DLD1 (cell line): Measurements from ENCODE around the gene OTUD4.

Experiments used
- in situ Hi-C: cut with HindIII; loops from 2 replicates; pipeline ENCODE4 v1.10.0; 2017; ENCODE audit warnings: low sequenced_read_pairs

OTUD4 gene

DNA sequence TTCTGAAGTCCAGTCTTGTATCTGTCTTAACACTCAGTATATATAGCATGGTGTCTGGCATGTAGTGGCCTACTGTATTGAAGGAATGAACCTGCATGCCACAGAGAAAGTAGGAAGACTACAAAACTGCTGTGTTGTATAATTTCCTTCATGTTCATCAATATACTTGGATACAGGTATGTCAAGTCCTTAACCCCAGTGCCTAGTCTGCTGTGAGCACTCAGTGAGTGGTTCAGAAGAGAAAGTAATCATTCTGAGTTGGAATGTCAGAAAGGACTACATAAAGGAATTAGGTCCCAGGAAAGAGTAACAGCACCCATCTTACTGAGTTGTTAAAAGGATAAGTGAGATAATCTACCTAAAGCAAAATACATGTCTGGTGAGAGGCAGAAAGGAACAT is 50.3 kb downstream of the OTUD4 start:
- in situ Hi-C loops, result no loop called here

DNA sequence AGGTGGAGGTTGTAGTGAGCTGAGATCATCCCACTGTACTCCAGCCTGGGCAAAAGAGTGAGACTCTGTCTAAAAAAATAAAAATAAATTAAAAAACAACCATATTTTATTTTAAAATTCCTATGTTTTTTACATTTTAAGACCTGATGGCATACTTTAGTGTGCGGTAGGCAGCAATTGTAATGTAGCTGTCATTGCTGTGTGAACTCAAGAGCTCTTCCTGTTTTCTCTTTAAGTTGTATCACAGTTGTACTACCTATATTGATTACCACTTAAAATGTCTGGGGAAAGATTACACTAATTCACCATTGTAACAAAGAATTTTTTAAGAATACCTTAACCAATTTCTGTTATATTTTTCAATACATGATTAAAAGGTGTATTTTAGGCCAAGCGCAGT is 55.0 kb downstream of the OTUD4 start:
- in situ Hi-C loops, result no loop called here

DNA sequence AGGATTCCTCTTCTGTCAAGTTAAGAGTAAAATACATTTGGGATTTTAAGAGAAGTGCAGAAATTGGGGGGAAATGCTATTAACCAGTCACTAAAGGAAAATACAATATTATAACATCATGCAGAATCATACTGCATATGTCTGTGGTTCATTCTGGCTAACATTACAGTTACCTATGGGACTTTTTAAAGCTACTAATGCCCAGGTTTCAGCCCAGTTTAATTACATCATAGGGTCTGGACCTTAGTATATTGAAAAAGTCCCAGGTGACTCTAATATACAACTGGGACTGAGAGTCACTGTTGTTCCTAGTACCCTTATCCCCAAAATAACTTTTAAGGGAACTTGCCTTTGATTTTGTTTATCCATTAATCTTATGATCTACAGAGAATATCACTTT is 72.3 kb downstream of the OTUD4 start:
- in situ Hi-C loops, result no loop called here

DNA sequence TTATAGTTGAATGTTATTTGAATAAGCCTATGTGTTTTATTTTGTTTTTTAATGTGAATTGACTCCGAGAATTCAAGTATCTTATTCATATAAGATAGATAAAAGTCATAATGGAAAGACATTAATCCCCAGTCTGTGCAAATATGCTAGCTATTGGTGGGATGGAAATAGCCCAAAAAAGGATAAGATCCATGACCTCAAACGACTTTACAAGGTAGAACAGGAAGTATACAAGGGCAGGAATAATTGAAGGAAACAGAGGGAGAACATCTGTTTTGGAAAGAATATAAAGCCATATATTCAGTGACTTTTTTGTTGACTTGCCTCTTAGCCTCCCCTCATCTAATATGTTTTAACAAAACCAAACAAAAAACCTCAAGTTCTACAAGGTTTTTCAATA is 73.3 kb downstream of the OTUD4 start:
- in situ Hi-C loops, result no loop called here

DNA sequence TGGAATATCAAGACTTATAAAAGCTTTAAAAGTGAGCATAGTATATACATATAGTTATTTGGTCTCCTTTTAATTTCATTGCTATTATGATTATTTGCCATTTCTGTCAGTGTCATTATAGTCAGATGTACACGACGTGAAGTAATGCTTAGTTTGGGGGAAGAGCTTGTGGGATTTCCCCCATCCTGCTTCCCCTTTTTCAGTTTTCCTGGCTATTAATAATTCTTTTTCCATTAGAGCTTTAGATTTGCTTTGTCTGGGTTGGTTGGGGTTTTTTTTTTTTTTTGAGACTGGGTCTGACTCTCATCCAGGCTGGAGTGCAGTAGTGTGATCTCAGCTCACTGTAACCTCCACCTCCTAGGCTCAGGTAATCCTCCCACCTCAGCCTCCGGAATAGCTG is 76.9 kb downstream of the OTUD4 start:
- in situ Hi-C loops, result no loop called here

DNA sequence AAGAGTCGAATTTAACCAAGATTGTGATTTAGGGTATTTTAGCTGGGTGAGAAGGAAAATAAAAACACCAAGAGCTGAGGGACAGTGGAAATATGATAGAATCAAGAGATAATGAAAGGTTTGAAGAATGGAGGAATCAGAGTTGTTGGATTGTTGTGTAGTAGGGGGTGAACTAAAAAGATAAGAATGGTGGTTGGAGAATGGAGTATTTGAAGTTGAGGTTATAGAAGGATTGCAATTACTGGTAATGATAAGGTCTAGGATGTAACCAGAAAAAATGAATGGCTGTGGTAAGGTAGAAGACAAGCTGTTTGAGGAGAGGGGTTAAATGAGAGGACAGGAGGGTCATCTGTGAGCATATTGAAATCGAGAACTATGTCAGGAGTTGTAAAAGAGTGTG is 77.8 kb downstream of the OTUD4 start:
- in situ Hi-C loops, result no loop called here

DNA sequence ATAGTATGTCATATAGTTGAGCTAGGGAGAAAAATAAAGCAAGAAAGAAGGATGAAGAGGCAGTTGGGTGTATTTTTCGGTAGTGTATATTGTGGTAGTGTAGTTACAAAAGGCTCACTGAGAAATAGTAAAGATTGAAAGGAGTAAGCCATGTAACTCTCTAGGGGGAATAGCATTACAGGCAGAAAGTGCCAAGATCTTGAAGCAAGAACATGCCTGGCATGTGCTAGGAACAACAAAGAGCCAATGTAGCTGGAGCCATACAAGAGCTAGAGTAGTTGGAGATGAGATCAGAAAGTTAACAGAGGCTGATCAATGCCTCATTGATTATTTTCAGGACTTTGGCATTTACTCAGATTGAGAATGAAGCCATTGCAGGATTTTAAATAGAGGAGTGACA is 79.3 kb downstream of the OTUD4 start:
- in situ Hi-C loops, result no loop called here

DNA sequence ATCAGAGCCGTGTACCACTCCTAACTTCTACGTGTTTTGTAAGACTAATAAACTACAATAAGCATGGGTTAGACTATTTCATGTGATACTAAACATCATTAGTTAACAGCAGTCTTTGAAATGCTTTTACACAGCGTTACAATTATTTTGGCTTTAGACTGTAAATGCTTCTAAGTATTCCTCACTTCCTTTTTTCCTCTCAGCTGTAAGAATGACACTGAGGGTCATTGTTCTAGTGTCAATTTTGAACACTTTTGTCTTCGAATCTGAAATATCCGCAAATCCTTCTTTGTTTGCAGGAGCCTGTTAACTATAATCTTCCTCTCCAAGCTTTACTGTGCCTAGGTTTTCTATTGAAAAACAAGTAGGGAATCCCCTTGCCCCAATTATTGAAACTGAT is 80.7 kb downstream of the OTUD4 start:
- in situ Hi-C loops, result no loop called here

DNA sequence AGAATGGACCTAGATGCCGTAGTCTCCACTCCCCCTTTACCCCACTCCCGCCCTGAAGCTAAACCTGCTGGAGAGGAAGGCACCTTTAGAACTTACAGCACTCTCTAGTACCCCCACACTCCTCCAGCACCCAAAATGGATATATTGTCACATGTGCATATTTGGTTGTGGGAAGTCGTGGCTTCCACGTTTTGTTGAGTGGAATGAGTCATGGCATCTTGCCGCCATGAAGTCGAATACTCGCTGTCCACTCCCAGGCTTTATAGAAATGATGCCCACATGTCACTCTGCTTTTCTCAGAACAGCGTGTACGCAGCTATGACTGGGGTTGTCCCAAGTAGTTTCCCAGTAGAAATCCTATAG is 81.7 kb downstream of the OTUD4 start:
- in situ Hi-C loops, result no loop called here

DNA sequence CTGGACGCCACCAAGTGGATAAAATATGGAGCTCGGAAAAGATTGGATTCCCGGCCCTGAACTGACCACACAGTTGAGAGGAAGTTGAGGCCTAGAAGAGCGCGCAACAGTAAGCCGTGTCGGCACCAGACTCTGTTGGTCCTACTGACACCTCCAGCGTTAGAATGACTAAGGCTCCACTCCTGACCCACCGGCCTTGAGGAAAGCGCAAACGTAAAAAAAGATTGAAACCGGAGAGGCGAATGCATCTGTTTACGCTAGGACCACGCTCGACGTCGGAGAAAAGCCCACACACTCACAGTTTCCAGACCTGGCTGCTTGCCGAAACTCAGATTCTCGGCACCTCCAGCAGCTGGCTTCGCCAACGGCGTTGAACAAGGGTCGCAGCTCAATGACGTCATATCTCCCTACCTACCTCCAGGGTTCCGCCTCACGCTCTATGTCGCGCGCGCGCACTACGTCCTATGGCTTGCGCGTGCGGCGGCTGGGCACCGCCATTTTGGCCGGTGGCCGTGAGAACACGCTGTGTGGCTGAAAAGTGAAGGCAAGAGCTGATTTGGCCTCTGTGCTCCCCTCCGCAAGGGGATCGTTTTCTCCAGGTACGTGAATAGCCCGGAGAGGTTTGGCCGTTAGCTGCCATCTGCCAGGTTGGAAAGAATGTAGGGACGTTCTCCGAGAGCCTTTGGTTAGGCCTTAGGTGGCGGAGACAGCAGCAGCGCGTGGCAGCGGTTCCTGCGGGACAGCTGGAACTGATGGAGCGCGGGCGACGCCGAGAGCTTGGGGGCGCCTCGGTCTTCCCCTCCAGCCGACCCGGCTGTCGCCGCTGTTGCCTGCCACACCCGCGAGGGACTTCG is 82.3 kb downstream of the OTUD4 start, which contains the start of the genes ABCE1 and ANAPC10:
Gene ABCE1, plus strand, starts transcription at position 491 of the 854 bp plus-strand sequence. CDS start 6,102 bp downstream, outside the sequence.
Gene ANAPC10, minus strand, starts transcription at position 376 of the 854 bp plus-strand sequence. CDS start 2,097 bp downstream, outside the sequence.
- in situ Hi-C loops, result no loop called here

DNA sequence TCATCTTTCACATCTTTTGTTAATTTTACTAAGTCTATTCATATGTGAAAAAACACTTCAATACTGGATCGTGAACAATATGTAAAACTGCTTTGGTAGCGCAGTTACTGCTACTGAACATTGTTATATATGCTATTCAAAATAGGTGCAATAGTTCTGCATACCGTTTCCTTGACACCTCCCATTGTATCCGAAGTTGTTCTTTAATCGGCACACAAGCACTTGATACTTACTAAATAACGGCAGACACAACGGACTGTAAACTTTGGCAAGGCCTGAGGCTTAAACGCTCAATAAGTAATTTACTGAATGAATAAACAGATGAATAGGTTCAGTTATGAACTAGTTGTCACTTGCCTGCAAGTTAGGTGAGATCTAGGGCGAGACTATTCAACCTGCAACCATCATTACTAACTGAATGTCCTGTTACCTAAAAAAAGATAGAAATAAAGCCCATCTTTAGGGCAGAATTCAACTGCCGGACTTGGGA is 83.0 kb downstream of the OTUD4 start:
- in situ Hi-C loops, result no loop called here

DNA sequence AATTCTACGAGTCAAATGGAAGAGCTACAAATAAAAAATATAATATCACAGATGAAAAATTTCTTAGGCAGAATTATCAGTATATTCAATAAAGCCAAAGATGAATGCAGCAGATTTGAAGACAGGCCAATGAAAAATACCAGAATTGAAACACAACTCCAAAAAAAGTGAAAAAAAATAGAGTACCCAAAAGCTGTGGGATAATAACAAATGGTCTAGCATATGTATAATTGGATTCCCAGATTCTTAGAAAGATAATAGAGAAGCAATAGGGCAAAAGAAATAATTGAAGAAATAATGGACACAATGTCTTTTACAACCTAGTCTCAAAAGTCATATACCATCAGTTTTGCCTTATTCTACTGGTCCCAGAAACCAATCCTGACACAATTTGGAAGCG is 86.8 kb downstream of the OTUD4 start:
- in situ Hi-C loops, result no loop called here

DNA sequence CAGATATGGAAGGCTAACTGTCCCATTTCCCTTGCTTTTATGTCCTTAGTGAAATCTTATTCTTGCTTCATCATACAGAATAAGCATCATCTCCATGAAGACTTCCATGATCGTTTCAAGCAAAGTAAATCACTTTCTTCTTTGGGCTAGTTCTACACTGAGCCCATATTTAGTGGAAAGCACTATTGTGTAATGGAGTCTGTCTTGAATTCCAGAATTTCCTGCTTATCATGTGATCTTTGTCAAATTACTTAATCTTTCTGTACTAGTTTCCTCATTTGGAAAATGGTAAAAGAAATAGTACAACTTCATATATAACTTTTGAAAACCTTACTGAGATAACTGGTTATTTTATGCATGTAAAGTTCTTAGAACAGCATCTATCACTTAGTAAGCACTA is 90.0 kb downstream of the OTUD4 start:
- in situ Hi-C loops, result no loop called here

DNA sequence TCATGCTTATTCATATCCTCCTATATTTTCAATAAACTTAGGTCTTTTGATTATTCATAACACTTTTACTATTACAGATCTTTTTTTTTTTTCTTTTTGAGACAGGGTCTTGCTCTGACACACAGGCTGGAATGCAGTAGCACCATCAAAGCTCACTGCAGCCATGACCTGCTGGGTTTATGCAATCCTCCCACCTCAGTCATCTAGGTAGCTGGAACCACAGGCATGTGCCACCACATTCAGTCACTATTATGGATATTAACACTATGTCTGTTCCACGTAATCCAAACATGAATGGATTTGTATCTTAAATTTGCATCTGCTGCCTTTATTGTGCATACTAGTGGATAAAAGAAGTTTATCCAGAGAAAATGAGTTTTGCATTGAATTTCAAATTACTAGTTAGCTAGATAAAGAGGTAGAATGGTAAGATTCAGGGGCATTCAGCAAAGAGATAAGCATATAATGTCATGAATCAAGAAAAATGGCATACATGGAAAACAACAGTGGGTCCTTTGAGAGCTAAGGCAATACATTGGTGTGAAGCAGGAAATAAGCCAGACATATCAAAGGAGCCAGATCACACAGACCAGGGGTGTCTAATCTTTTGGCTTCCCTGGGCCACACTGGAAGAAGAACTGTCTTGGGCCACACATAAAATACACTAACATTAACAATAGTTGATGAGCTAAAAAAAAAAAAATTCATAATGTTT is 96.3 kb downstream of the OTUD4 start:
- in situ Hi-C loops, result no loop called here
